SK-N-MC (cell line): ENCODE results near the gene MMRN1.

Experiments
- EZH2 ChIP-seq: fragments of 200-600 bp; sonication (generic); IDR thresholded peaks from one replicate; pipeline ENCODE4 v1.6.1; 2017; ENCODE audit warnings: antibody characterized with exemption
- FOXP2 ChIP-seq: optimal IDR thresholded peaks from 2 replicates; pipeline ENCODE3; 2011; ENCODE audit warnings: mild to moderate bottlenecking, moderate library complexity; ENCODE audit not compliant: insufficient read depth; ENCODE audit errors: extremely low read length, control extremely low read depth
- POLR2AphosphoS5 ChIP-seq: IDR thresholded peaks from 2 replicates; pipeline ENCODE4 v1.6.1; 2012; ENCODE audit warnings: mild to moderate bottlenecking, low read depth, low read length, borderline replicate concordance

DNA sequence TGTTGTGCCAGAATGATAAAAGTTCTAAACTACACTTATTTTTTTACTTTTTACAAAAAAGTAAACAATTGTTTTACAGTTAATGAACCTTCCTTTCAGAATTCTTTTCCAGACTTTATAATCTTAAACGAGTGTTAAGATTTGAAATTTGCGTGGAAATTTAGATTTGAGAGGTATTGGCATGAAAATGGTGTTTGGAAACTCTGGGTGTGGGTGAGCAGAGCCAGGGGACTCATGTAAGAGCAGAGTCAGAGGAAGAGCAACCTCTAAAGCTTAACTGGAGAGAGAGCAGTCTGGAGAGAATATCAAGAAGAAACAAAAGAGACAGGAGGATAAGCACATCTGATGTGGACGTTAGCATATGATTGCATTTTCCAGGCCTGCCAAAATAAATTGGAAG is 48.2 kb downstream of the MMRN1 start:
- TF ChIP-seq EZH2 (no peak), FOXP2 (no peak), POLR2AphosphoS5 (no peak)
